ENCODE results near the gene LIMA1. TPM values are rescaled to one million over a fixed set of nuclear protein-coding genes. Genes with fewer than 3 reads are reported as not detected.

LIMA1 gene
- total RNA-seq, 3 donors from 2014 or later, result 128 to 162 (median 156) TPM

- Histone ChIP-seq H3K9me3 (no peaks in the 10 kb centered on the region), H3K36me3 (no peaks in the 10 kb centered on the region), H3K4me3 (no peak overlapping the region), H3K27me3 (no peaks in the 10 kb centered on the region), H3K27ac (peak overlapping the region; percentile 79 to 82), H3K4me1 (no peaks in the 10 kb centered on the region)
- intact Hi-C loops (cut with DNase I; ENCODE audit: low total_unique reads), result no loop called here
- TF ChIP-seq CTCF (IDR thresholded peaks at IDR 0.05) (no peak), POLR2AphosphoS5 (IDR thresholded peaks at IDR 0.05) (no peak), POLR2A (IDR thresholded peaks at IDR 0.05) (no peak)
- no peak for DNase-seq (ENCODE audit: low spot score in 2 of 2)
Observed at GRCh38 chr12:50200552-50201273, 82.6 kb downstream of the LIMA1 start.

- intact Hi-C loops (cut with DNase I; ENCODE audit: low total_unique reads), result no loop called here
- Histone ChIP-seq H3K4me1 (no peaks in the 10 kb centered on the region), H3K9me3 (no peaks in the 10 kb centered on the region), H3K36me3 (no peaks in the 10 kb centered on the region), H3K4me3 (no peak overlapping the region), H3K27me3 (no peaks in the 10 kb centered on the region), H3K27ac (peak overlapping the region in 1 of 2 donors; percentile 29)
- TF ChIP-seq POLR2A (IDR thresholded peaks at IDR 0.05), result no peak
- TF ChIP-seq POLR2AphosphoS5 (IDR thresholded peaks at IDR 0.05), result no peak
- no peak for TF ChIP-seq CTCF (IDR thresholded peaks at IDR 0.05)
- no peak for DNase-seq (ENCODE audit: low spot score in 2 of 2)
Observed at GRCh38 chr12:50198829-50199228, 84.5 kb downstream of the LIMA1 start.

GRCh38 chr12:50197297-50197727 is 86.0 kb downstream of the LIMA1 start:
- DNase-seq (ENCODE audit: low spot score in 2 of 2), result no peak
- Histone ChIP-seq H3K36me3 (no peaks in the 10 kb centered on the region), H3K4me1 (no peaks in the 10 kb centered on the region), H3K27ac (no peak overlapping the region), H3K27me3 (no peaks in the 10 kb centered on the region), H3K9me3 (no peaks in the 10 kb centered on the region), H3K4me3 (no peak overlapping the region)
- TF ChIP-seq CTCF (IDR thresholded peaks at IDR 0.05), result no peak
- TF ChIP-seq POLR2AphosphoS5 (IDR thresholded peaks at IDR 0.05), result no peak
- intact Hi-C loops (cut with DNase I; ENCODE audit: low total_unique reads), result no loop called here

- no peak for DNase-seq (ENCODE audit: low spot score in 2 of 2)
- TF ChIP-seq POLR2AphosphoS5 (IDR thresholded peaks at IDR 0.05), result no peak
- no peak for TF ChIP-seq CTCF (IDR thresholded peaks at IDR 0.05)
- no peak for TF ChIP-seq POLR2A (IDR thresholded peaks at IDR 0.05)
- H3K27me3 ChIP-seq, result no peaks in the 10 kb centered on the region
- H3K36me3 ChIP-seq, result no peaks in the 10 kb centered on the region
- intact Hi-C loops (cut with DNase I; ENCODE audit: low total_unique reads), result no loop called here
- no peaks in the 10 kb centered on the region for H3K4me1 ChIP-seq
- no peak overlapping the region for H3K27ac ChIP-seq
- no peak overlapping the region for H3K4me3 ChIP-seq
- no peaks in the 10 kb centered on the region for H3K9me3 ChIP-seq
Observed at GRCh38 chr12:50196537-50196936, 86.8 kb downstream of the LIMA1 start.

- Histone ChIP-seq H3K4me1 (no peaks in the 10 kb centered on the region), H3K27ac (no peak overlapping the region), H3K27me3 (no peaks in the 10 kb centered on the region), H3K9me3 (no peaks in the 10 kb centered on the region), H3K4me3 (no peak overlapping the region), H3K36me3 (no peaks in the 10 kb centered on the region)
- intact Hi-C loops (cut with DNase I; ENCODE audit: low total_unique reads), result no loop called here
- DNase-seq (ENCODE audit: low spot score in 2 of 2), result no peak
- no peak for TF ChIP-seq POLR2A (IDR thresholded peaks at IDR 0.05)
- TF ChIP-seq POLR2AphosphoS5 (IDR thresholded peaks at IDR 0.05), result no peak
- no peak for TF ChIP-seq CTCF (IDR thresholded peaks at IDR 0.05)
Observed at GRCh38 chr12:50195832-50196231, 87.5 kb downstream of the LIMA1 start.
